HG03575 (cell line): Measurements from ENCODE around the gene PLOD2.

ENCODE experiments used
- ATAC-seq: cut with Tn5 transposase; IDR thresholded peaks from one replicate; pipeline ENCODE4 v1.9.1; 2021; ENCODE audit not compliant: unreplicated experiment, insufficient number of reproducible peaks, low FRiP score; ENCODE audit errors: extremely low read depth

Gene PLOD2

DNA sequence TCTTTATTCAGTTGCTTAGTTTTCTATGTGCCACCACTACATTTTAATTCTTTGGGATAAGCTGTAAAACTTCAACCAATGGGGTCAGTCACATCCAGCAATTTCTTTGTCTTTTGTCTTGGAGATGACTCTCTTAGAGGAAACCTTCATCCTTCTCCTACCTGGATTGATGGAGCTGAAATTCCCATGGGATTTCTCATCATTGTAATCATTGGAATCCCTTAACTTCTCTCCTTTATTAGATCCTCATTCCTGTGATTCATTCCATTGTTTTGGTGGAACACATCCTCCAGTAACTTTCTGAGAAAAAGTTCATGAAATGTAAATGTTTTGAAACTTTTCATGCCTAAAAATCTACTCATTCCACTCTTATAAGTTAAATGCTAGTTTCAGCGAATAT is 9.6 kb upstream of the PLOD2 start:
- ATAC-seq = no peak

DNA sequence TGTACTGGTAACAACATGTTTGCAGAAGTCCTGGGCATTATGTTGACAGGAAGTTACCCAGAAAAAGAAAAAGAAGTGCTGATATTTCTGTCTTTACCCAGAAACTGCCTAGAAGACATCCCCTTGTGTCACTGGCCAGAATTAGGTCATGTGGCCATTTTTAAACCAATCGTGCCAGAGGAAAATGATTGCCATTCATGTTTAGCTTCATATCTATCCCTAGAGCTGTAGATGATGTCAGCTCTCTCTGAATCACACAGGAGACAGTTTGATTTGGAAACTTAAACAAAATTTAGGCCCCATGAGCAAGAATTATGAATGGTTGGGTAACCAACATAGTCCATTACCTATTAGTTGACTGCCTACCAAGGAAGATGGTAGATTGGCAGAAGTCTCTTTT is 8.9 kb upstream of the PLOD2 start:
- ATAC-seq = no peak

DNA sequence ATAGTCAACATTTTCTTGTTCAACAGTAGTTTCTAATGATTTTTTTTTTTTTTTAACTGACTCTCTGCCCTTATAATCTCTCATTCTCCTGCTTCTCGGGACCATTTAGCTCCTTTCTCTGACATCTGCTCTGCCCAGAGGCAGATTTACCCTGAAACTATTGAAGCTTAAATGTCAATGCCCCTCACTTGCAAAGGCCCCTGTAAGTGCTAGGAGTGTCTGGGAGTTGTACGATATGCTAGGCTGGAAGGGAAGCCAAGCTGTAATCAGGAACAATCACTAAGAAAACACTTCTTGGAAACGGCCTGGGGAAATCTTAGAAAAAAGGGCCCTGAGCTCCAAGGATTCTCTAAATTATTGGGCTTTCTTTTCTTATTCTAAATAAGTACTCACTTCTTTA is 5.8 kb upstream of the PLOD2 start:
- no peak for ATAC-seq

DNA sequence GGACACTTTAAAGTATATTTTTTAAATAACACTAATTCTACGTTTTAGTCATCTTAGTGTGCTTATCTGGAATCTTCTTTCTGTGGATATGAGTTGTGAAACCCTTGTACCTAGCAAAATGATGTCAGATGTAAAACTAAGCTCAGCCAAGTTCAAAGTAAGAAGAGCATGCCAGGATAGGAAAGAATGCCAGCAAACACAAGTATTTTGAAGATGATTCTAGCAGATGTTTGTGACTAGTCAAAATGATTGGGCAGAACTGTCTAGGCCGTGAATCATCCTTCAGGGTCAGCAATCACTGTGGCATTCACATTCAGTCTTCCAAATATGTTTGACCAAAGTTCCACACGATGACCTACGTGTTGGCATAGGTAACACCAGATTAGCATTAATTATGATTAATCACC is 5.4 kb upstream of the PLOD2 start:
- ATAC-seq = no peak

DNA sequence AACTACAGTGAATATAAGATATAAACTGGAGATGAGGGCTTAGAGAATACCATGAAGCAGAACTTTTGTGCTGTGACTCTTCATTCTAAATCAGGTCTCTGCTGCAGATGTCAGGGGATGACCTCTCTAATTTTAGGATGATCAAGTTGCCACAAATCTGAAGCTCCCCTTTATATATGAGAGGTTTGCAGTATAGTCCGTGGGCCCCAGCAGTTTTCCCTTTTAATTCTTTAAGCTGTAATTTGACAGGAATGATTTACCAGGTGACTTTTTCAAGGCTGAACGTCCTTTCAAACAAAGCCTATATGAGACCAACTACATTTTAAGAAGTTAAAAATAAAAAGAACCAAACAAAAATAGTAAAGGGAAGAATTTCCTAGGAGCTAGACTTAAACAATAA is 4.9 kb upstream of the PLOD2 start:
- no peak for ATAC-seq

DNA sequence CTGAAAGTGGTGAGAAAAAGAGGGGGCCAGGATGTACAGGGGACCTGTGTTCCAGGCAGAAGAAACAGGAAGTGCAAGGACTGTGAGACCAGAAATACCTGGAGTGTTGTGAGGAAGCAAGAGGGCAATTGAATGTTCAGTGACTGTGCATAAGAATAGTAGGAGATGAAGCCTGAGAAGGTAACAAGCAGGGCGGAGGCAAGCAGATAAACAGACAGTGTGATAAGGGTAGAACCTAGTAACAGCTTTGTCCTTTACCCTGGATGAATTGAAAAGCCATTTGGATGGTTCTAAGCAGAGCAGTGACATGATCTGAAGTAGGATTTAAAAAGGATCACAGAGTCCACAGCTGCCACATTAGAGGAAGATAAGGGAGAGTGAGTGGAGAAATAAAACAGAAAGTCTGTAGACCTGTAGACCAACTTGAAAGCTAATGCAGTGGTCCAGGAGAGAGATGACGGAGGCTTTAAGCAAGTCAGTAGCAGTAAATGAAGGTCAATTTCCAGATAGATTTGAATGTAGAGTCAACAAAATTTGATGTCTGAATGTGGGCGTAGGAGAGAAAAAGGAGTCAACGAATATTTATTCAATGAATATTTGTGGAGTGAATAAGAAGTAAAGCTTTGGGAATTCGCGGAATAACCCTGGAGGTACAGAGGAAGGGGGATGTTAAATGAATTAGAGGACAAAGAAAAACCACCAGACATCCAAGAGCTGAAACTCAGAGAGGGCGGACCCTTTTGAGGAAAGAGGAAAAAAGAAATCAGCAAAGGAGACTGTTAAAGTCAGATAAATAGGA is 4.2 kb upstream of the PLOD2 start:
- ATAC-seq = no peak

DNA sequence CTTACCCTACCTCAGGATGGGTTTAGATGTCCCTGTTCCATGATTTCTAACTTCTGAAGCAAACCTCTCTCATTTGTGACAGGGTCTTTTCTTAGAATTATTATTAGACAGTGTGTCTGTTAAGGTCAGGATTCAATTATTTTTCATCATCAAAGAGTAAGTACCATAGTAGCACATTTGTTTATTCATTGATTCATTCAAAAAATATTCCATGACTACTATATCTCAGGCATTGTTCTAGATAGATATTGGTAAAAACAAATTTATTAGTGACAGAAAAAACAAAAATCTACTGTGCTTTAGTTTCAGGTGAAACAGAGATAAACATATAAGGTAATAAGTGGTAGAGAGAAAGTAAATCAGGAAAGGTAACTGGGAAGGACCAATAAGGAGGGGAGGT is 3.5 kb upstream of the PLOD2 start:
- no peak for ATAC-seq

DNA sequence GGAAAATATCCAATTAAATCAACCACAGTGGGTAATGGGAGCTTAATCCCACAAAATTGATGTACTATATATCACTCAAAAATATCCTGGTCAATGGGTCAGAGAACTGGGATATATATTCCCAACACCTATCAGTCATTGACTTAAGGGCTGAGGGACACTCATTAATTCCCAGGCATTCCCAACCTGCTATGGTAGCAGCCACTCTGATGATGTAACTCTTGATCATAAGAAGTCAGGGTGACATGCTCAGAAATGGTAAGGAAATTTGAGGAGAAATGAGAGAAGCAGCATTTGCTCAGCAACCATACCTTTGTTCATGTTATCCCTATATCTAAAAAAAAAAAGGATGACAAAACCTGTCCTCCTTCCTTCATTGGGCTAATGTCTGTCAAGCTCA is 3.1 kb upstream of the PLOD2 start:
- ATAC-seq = no peak

DNA sequence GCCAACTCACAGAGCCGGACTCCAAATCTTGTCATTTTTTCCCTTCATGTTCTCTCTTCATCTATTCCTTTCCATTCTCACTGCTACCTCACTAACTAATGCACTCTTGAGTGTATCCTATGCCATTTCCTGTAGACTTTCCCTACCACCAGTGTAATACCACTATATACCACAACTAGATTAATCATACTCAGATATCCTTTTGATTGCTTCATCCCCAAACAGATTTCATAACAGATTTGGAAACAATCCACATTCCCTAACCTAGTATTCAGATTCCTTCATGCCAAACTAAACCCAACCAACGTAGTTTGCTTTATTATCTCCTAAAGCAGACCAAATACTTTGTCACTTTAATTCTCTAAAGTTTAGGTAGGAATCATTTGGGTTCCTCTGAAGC is 2.6 kb upstream of the PLOD2 start:
- ATAC-seq = no peak

DNA sequence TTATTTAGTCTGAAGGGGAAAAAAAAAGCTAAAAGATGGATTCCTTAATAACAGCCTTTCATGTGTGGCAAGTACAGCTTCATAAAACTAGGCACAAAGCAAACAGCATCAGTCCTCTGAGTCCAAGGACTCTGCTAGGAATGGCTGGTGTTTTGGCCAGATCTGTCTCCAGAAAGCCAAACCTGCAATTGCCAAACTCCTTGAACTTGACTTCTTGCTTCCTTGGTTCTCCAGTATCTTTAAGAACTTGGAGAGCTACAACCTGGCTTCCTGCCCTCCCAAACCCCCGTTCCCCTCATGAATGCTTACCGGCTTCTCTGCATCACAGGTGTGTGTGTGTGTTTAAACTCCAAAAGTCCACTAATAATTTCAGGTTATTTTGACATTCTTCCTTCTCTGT is 1.6 kb upstream of the PLOD2 start:
- ATAC-seq = no peak

DNA sequence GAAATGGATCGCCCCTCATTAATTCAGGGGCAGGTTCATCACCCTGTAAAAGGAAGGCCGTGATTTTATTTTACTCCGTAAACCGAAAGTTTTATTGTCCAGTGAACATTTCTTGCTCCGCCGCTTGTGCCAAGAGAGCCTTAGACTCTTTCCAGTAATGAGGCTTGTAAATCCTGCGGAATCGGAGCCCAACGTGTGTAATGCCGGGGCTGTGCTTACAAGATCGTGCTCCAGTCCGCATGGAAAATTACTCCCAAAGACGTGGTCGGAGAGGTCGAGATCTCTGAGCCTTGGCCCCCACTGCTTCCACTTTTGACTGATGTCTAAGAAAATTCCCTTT is 649 bp upstream of the PLOD2 start:
- ATAC-seq = no peak

DNA sequence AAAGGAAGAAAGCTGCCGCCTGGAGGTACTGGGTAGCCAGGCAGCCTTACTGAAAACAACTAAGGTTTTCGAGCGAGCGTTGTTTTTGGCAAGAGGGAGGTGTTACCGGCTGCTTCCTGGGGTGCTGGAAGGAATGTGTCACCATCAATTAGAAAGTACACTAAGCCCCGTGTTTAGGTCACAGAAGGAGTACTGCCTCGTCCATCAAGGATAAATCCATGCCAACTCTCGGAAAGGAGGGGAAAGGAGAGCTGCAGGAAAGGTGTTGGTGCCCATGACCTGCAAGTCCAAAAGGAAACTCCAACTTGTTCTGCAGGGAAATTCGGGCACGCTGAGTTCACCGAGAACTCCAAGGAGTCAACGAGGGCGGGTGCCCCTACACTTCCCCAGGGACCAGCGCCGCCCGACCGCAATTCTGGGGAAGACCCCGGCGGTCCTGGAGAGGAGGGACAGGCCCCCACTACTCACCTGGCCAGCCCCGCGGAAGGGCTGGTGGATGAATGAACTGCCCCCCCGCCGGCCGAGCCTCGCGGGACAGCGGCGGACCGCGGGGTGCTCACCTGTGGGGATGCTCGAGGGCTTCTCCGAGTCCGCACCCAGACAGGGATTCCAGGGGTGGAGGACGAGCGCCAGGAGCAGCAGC is 542 bp downstream of the PLOD2 start:
- no peak for ATAC-seq

DNA sequence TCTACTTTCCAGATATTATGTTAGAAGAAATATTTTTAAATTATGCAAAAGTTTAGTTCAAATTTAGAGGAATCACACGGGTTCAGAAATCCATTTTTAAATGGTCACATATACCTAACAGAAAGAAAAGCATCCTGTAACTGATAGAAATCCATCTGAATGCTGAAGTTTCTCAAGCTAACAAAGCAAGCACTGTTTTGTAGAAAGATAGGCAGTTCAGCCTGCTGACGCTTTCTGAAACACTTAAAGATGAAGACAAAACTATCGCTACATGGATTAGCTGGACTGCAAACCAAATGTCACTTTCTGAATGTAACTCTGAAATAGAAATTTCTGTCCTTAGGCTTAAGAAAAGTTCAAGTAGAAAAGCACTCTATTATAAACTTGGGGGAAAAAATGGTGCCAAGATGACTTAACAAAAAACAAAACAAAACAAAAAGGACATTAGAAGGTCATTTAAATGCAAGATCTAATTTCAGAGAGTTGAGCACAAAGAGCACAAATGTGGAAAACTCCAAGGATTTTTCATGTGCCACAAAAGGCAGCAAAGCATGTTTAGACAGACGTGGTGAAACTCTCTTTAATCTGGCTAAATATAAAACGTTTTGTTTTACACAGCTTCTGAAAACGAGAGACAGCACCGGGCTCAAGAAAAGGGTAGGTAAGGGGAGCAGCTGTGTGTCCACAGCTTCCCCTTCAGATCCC is 1.2 kb downstream of the PLOD2 start:
- ATAC-seq = no peak

DNA sequence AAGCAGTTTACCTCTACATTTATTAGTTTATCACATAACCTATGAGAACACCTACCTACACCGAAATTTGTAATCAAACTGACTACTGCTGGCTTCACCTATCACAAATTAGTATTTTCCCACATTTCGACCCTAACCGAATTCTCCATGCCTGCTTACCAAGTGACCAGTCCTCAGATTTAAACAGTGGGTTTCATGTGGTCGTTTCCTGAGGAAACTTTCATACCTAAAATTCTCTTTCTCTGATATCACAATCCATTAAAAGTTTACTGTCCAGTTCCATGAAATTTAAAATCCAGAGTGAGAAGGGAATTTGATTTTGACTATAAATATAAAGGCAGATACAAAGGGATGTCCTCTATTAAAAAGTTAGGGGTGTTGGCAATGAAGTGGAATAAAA is 1.9 kb downstream of the PLOD2 start:
- ATAC-seq = no peak

DNA sequence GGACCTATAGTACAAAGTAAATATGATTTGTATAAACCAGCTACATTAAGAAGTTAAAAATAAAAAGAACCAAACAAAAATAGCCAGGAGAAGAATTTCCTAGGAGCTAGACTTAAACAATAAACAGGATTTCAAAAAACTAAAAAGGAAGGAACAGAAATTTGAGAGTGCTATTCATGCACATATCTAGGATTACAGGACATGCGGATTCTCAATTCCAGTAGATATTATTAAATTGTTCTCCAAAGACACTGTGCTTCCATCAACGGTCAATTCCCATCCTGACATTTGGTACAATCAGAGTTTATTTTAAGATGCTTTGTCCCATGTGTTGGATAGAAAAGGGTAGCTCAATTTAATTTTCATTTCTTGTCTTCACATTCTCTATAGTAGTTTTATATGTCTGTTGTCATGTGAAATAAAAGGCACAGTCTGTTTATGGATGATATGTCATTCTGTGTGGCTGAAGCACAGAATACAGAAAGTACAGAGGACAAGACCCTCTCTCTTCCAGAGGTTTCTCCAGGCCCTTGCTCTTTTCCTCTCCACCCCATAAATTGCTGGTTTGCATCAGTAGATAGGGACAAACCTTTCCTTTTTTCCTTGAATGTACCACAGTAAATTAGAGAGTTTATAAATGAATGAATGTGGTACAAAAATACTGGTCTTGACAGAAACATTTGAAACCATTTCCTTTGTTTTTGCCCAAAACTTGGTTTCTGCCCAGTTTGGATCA is 3.5 kb downstream of the PLOD2 start:
- no peak for ATAC-seq

DNA sequence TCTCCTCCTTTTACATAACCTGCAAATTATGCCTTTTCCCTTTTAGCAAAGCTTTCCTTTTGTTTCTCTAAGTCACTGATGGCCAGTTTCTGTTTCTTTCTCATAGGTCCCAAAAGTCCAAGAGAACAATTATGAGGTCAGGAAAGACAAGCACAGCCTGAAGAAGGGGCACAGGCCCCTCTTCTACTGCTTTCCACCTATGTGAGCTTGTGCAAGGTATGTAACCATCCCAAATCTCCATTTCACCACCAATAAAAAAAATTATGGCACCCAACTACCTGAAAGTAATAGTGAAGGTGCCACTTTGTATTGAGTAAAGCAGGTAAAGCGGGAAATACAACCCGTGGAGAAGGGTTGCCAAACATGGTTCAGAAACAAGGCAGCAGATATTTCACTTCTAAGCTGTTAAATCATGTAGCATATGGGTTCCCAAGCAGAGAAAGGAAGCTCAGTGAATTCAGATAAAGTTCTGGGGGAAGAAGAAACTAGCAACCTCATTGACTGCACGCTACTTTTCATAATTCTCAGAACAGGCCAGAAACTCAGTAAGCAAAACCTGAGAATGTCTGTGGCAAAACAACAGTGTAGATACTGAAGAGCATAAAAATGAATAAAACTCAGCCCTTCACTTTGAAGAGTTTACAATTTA is 4.2 kb downstream of the PLOD2 start:
- ATAC-seq = no peak

DNA sequence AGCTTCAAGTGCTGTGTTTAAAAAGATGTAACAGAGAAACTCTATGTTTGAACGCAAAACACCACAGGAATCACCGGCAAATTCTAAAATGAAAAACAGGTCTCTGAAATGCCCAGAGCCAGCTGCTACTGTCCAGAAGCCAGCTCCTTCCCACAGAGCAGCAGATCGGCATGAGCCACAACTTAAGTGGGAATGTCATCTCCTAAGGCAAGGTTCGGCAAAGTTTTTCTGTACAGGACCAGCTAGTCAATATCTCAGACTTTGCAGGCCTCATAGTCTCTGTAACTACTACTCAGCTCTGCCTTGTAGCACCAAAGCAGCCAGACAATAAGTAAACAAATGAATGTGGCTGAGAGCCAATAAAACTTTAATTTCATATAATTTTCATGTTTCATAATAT is 4.9 kb downstream of the PLOD2 start:
- ATAC-seq = no peak

DNA sequence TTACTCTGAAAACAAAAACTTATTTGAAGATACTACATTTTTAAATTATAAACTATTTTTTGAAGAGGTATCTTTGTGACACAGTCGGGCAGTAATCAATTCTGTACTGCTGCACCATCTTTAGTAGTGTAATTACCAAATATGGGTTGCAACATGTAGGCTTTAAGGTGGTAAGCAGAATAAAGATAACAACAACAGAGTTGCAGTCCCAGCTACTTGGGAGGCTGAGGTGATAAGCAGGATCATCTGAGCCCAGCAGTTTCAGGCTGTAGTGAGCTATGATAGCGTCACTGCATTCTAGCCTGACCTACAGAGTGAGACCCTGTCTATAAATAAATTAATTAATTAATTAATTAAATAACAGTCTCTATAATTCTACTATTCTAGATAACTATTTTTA is 6.0 kb downstream of the PLOD2 start:
- ATAC-seq = no peak

DNA sequence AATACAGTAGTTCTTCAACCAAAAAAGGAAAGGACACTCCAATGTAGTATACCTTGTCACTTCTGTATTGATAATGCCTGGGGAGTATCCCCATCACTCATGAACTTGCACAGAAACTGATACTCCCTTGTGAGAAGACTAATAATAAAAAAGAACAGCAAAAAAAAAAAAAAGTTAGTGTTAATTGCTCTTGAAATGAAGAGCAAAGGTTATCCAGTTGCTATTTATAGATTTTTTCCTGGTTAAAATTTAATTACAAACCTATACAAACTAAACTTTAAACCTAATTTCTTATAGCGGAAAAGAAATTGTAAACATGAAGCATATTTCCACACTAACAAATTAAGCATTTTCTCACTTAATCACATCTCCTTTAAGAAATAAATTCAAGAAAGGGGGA is 6.7 kb downstream of the PLOD2 start:
- ATAC-seq = no peak
